Stomach (tissue), 4 donors: ENCODE results near the gene FYN.
A peak's percentile ranks its signal among the peaks of the same experiment; 100 is the strongest.

Experiments used
- POLR2A ChIP-seq, 4 donors: fragments of 450-650 bp; IDR thresholded peaks; one replicate each; pipeline ENCODE4 v1.6.1; 2016; ENCODE audit warnings: antibody characterized with exemption in 4 of 4, control low read depth in 2 of 4, mild to moderate bottlenecking in 1 of 4, moderate library complexity in 1 of 4
- TF ChIP-seq, protein P1 (sequence below), 7 experiments: fragments of 450-650 bp in 4 of 7; fragments of 200-600 bp in 3 of 7; sonication (generic) in 3 of 7; IDR thresholded peaks; one replicate each; pipeline ENCODE4 v1.5.1; 2016 to 2019; ENCODE audit warnings: antibody characterized with exemption in 7 of 7, control low read depth in 2 of 7, mild to moderate bottlenecking in 1 of 7

GRCh38 chr6:111727802-111728201 is 145.4 kb downstream of the FYN start:
- TF ChIP-seq, protein P1, sequence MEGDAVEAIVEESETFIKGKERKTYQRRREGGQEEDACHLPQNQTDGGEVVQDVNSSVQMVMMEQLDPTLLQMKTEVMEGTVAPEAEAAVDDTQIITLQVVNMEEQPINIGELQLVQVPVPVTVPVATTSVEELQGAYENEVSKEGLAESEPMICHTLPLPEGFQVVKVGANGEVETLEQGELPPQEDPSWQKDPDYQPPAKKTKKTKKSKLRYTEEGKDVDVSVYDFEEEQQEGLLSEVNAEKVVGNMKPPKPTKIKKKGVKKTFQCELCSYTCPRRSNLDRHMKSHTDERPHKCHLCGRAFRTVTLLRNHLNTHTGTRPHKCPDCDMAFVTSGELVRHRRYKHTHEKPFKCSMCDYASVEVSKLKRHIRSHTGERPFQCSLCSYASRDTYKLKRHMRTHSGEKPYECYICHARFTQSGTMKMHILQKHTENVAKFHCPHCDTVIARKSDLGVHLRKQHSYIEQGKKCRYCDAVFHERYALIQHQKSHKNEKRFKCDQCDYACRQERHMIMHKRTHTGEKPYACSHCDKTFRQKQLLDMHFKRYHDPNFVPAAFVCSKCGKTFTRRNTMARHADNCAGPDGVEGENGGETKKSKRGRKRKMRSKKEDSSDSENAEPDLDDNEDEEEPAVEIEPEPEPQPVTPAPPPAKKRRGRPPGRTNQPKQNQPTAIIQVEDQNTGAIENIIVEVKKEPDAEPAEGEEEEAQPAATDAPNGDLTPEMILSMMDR (IDR thresholded peaks at IDR 0.05) = peak in 3 of 7 experiments; percentile 21 to 26 (median 25)
- TF ChIP-seq POLR2A (IDR thresholded peaks at IDR 0.05) = no peak
